SK-N-SH (cell line): ENCODE results near the gene CD320. TPM values are rescaled to one million over a fixed set of nuclear protein-coding genes. Genes with fewer than 3 reads are reported as not detected.

ENCODE experiments used
- CTCF ChIA-PET: fragments of 300-600, 350-600 bp; formaldehyde crosslinking; extraction: SDS; loops from one replicate; lab custom pipeline; 2021; lab: Yijun Ruan, JAX
- POLR2A ChIA-PET: fragments of 350-600 bp; sonication (Branson Sonifier 250); formaldehyde crosslinking; extraction: SDS; loops from one replicate; lab custom pipeline; 2020; ENCODE audit warnings: antibody characterized with exemption, inconsistent platforms; lab: Yijun Ruan, JAX
- DNase-seq: peaks from one replicate; pipeline ENCODE4 v3.0.0; 2012
- H2AFZ ChIP-seq: fragments of 200-600 bp; sonication (generic); 2 replicates; pipeline ENCODE4 v1.8.1; 2016; ENCODE audit warnings: antibody characterized with exemption, mild to moderate bottlenecking, low read depth
- H3F3A ChIP-seq: fragments of 200-600 bp; sonication (generic); replicated peaks from 2 replicates; pipeline ENCODE3; 2016; ENCODE audit warnings: antibody characterized with exemption, mild to moderate bottlenecking; ENCODE audit not compliant: insufficient read depth
- H3K27ac ChIP-seq, 2 experiments: fragments of 200-500 bp in 1 of 2; fragments of 200-600 bp in 1 of 2; sonication (Bioruptor generic) in 1 of 2; sonication (generic), shearing (Covaris generic) in 1 of 2; 2 replicates each; pipeline versions ENCODE4 v1.5.1 to v1.6.1; 2014 to 2016; ENCODE audit warnings: low read depth in 2 of 2, inconsistent platforms in 1 of 2, low read length in 1 of 2, mild to moderate bottlenecking in 1 of 2, mixed read lengths in 1 of 2
- H3K27me3 ChIP-seq: fragments of 200-600 bp; sonication (generic), shearing (Covaris generic); 2 replicates; pipeline ENCODE4 v1.6.1; 2016; ENCODE audit warnings: mixed run types; ENCODE audit not compliant: insufficient read depth
- H3K36me3 ChIP-seq, 2 experiments: fragments of 200-500 bp in 1 of 2; fragments of 200-600 bp in 1 of 2; sonication (Bioruptor generic) in 1 of 2; sonication (generic) in 1 of 2; replicated peaks in 1 of 2; 2 replicates each; pipeline versions ENCODE3 to v1.5.1; 2014 to 2016; ENCODE audit warnings: low read length in 1 of 2, mild to moderate bottlenecking in 1 of 2; ENCODE audit not compliant: insufficient read depth in 2 of 2, control insufficient read depth in 1 of 2
- H3K4me1 ChIP-seq, 2 experiments: fragments of 200-500 bp in 1 of 2; fragments of 200-600 bp in 1 of 2; sonication (Bioruptor generic) in 1 of 2; sonication (generic), shearing (Covaris generic) in 1 of 2; 2 replicates each; pipeline versions ENCODE4 v1.5.1 to v1.6.1; 2014 to 2016; ENCODE audit warnings: low read depth in 1 of 2, low read length in 1 of 2, mixed run types in 1 of 2; ENCODE audit not compliant: insufficient read depth in 2 of 2, control insufficient read depth in 1 of 2
- H3K4me2 ChIP-seq: fragments of 200-600 bp; sonication (generic), shearing (Covaris generic); 2 replicates; pipeline ENCODE4 v1.6.1; 2017; ENCODE audit warnings: mixed run types
- H3K4me3 ChIP-seq, 2 experiments: fragments of 200-500 bp in 1 of 2; fragments of 200-600 bp in 1 of 2; sonication (Bioruptor generic) in 1 of 2; sonication (generic), shearing (Covaris generic) in 1 of 2; 2 replicates each; pipeline versions ENCODE4 v1.5.1 to v1.8.1; 2014 to 2016; ENCODE audit warnings: low read depth in 2 of 2, inconsistent platforms in 1 of 2, low read length in 1 of 2, mild to moderate bottlenecking in 1 of 2, mixed read lengths in 1 of 2, moderate library complexity in 1 of 2
- H3K79me2 ChIP-seq: fragments of 200-600 bp; sonication (generic); 2 replicates; pipeline ENCODE4 v1.8.1; 2017; ENCODE audit warnings: mild to moderate bottlenecking; ENCODE audit not compliant: insufficient read depth
- H3K9ac ChIP-seq: fragments of 200-600 bp; sonication (generic); 2 replicates; pipeline ENCODE4 v1.6.1; 2017; ENCODE audit warnings: mixed run types
- H3K9me2 ChIP-seq: fragments of 200-600 bp; sonication (generic); 2 replicates; pipeline ENCODE4 v1.6.1; 2017; ENCODE audit warnings: mixed run types
- H3K9me3 ChIP-seq: fragments of 200-600 bp; sonication (generic); 2 replicates; pipeline ENCODE4 v1.6.1; 2017; ENCODE audit warnings: mixed run types, mild to moderate bottlenecking, moderate library complexity
- H4K20me1 ChIP-seq: fragments of 200-600 bp; sonication (generic); 2 replicates; pipeline ENCODE4 v1.6.1; 2017; ENCODE audit warnings: mild to moderate bottlenecking, mixed run types; ENCODE audit not compliant: insufficient read depth
- FOSL2 ChIP-seq: IDR thresholded peaks from 2 replicates; pipeline ENCODE4 v1.4.0; 2012; ENCODE audit warnings: low read depth, mild to moderate bottlenecking, moderate library complexity, borderline replicate concordance
- FOXJ3 ChIP-seq: sonication (generic); formaldehyde crosslinking; IDR thresholded peaks from 2 replicates; pipeline ENCODE4 v1.5.1; 2020; ENCODE audit warnings: mild to moderate bottlenecking, missing genetic modification reagents
- GATA2 ChIP-seq: sonication (generic); formaldehyde crosslinking; IDR thresholded peaks from 2 replicates; pipeline ENCODE4 v1.5.0; 2020; ENCODE audit warnings: mild to moderate bottlenecking, missing genetic modification reagents
- MXI1 ChIP-seq: IDR thresholded peaks from 2 replicates; pipeline ENCODE4 v1.6.1; 2012; ENCODE audit warnings: mild to moderate bottlenecking, low read depth, low read length, improper control_type of control experiment
- NFIC ChIP-seq: IDR thresholded peaks from 2 replicates; pipeline ENCODE4 v1.4.0; 2012; ENCODE audit warnings: borderline replicate concordance
- NRF1 ChIP-seq: IDR thresholded peaks from 2 replicates; pipeline ENCODE4 v1.6.1; 2012; ENCODE audit warnings: low read depth, mild to moderate bottlenecking, low read length
- POLR2AphosphoS5 ChIP-seq: IDR thresholded peaks from 2 replicates; pipeline ENCODE4 v1.6.1; 2012; ENCODE audit warnings: low read depth, low read length
- RXRA ChIP-seq: IDR thresholded peaks from 2 replicates; pipeline ENCODE4 v1.4.0; 2012; ENCODE audit warnings: low read depth, mild to moderate bottlenecking, borderline replicate concordance
- TAF1 ChIP-seq: IDR thresholded peaks from 2 replicates; pipeline ENCODE4 v1.6.1; 2012; ENCODE audit warnings: low read depth, mild to moderate bottlenecking, low read length, moderate library complexity, borderline replicate concordance
- YY1 ChIP-seq: IDR thresholded peaks from 2 replicates; pipeline ENCODE4 v1.4.0; 2012; ENCODE audit warnings: low read depth, mild to moderate bottlenecking
- whole genome bisulfite sequencing: methylation state at CpG from one replicate; pipeline ENCODE4 v1.1.6; 2017; ENCODE audit warnings: low lambda C conversion rate; 5-methylcytosine and 5-hydroxymethylcytosine counted together
- polyA plus RNA-seq, 3 experiments: library from polyadenylated mRNA; depleted of rRNA; stranded (reverse); fragments of >200 nt; gene quantifications; 2 replicates each; pipeline ENCODE4 v1.2.3, GENCODE V29; 2012
- TF ChIP-seq, protein P1 (sequence below): IDR thresholded peaks from 2 replicates; pipeline ENCODE4 v1.6.1; 2012; ENCODE audit warnings: mild to moderate bottlenecking, low read depth, low read length, moderate library complexity
- TF ChIP-seq, protein P2 (sequence below): IDR thresholded peaks from 2 replicates; pipeline ENCODE4 v1.4.0; 2012; ENCODE audit warnings: low read depth, borderline replicate concordance

The CD320 gene
- polyA plus RNA-seq, 1 of the 3 experiments (the other 2 are of a cell fraction) = 129 TPM

DNA sequence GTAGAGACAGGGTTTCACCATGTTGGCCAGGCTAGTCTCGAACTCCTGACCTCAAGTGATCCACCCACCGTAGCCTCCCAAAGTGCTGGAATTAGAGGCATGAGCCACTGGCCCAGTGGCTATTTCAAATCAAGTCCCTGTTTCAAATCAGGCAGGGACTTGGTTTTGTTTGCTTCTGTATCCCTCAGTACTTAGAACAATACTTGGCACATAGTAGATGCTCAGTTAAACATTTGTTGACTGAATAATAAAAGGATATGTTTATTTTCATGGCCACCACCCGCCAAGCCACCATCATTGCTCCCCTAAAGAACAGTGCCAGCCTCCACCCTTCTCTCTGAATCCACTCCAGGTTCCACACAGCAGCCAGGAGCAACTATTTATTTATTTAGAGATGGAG, 17.3 kb upstream of the CD320 start:
- H2AFZ ChIP-seq = no peak overlapping the region
- no peaks in the 10 kb centered on the region for H3K9me2 ChIP-seq
- H3K4me2 ChIP-seq = no peak overlapping the region
- H3K27me3 ChIP-seq = no peaks in the 10 kb centered on the region
- no peak for DNase-seq
- peaks cover 7 to 15% of the 10 kb centered on the region in 2 experiments for H3K36me3 ChIP-seq
- H3K9ac ChIP-seq = no peak overlapping the region
- WGBS = 95% methylated on average over 3 of the region's 3 CpGs
- CTCF ChIA-PET = no interaction called here
- TF ChIP-seq MXI1 (no peak), POLR2AphosphoS5 (no peak), FOXJ3 (CRISPR knock-in tag) (no peak), GATA2 (CRISPR knock-in tag) (no peak), TAF1 (no peak), NRF1 (no peak), NFIC (no peak), FOSL2 (no peak), YY1 (no peak), RXRA (no peak)
- TF ChIP-seq, protein P1, sequence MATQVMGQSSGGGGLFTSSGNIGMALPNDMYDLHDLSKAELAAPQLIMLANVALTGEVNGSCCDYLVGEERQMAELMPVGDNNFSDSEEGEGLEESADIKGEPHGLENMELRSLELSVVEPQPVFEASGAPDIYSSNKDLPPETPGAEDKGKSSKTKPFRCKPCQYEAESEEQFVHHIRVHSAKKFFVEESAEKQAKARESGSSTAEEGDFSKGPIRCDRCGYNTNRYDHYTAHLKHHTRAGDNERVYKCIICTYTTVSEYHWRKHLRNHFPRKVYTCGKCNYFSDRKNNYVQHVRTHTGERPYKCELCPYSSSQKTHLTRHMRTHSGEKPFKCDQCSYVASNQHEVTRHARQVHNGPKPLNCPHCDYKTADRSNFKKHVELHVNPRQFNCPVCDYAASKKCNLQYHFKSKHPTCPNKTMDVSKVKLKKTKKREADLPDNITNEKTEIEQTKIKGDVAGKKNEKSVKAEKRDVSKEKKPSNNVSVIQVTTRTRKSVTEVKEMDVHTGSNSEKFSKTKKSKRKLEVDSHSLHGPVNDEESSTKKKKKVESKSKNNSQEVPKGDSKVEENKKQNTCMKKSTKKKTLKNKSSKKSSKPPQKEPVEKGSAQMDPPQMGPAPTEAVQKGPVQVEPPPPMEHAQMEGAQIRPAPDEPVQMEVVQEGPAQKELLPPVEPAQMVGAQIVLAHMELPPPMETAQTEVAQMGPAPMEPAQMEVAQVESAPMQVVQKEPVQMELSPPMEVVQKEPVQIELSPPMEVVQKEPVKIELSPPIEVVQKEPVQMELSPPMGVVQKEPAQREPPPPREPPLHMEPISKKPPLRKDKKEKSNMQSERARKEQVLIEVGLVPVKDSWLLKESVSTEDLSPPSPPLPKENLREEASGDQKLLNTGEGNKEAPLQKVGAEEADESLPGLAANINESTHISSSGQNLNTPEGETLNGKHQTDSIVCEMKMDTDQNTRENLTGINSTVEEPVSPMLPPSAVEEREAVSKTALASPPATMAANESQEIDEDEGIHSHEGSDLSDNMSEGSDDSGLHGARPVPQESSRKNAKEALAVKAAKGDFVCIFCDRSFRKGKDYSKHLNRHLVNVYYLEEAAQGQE = no peak
- POLR2A ChIA-PET = interaction anchor here (0.6 kb wide), 1 partner anchor 15 kb away, joined by 5 read pairs; no protein-coding TSS in a partner anchor
- no peak overlapping the region for H3K4me3 ChIP-seq
- H3F3A ChIP-seq = peaks cover 4% of the 10 kb centered on the region
- peaks cover 31% of the 10 kb centered on the region for H3K79me2 ChIP-seq
- peaks cover 18% of the 10 kb centered on the region for H4K20me1 ChIP-seq
- peaks cover 11% of the 10 kb centered on the region in 2 experiments; a peak in 2 of 4 replicates for H3K4me1 ChIP-seq
- H3K27ac ChIP-seq = no peak overlapping the region
- no peaks in the 10 kb centered on the region for H3K9me3 ChIP-seq

DNA sequence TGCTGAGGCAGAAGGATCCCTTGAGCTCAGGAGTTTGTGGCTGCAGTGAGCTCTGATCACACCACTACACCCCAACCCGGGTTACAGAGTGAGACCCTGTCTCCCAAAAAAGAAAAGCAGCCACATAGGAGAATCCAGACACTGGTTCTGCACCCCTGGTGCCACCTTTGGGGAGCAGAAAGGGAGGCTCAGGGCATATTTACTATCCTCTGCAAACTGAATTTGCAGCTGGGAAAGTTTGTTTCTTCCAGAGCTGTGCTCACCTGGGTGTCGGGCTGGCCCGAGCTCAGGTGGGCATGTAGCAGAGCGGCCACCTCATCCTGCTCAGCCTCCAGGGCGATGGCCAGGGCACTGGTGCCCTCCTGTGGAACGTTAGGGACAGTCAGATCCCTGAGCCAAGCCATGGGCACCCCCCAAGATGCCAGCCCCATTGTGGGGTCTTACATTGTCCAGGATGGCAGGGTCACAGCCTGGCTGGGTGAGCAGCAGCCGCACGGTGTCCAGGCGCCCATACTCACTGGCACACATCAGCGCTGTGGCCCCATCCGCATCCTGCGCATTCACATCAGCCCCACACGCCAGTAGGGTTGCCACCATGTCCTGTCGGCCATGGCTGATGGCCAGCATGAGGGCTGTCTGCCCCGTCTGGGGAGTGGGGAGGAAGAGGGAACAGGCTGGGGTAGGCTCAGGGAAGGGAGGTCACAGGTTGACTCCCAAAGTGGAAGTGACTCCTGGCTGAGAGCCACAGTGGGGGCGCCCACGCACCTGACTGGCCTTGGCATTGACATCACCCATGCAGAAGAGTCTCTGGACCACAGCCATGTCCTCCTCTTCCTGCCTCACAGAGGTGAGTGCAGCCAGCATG, 16.3 kb upstream of the CD320 start:
- H3F3A ChIP-seq = peaks cover 8% of the 10 kb centered on the region
- H3K36me3 ChIP-seq = peaks cover 7 to 15% of the 10 kb centered on the region in 2 experiments
- no peak overlapping the region for H2AFZ ChIP-seq
- H3K9me3 ChIP-seq = no peaks in the 10 kb centered on the region
- peaks cover 14 to 16% of the 10 kb centered on the region in 2 experiments; a peak in 2 of 4 replicates for H3K4me1 ChIP-seq
- H3K4me3 ChIP-seq = no peak overlapping the region
- H4K20me1 ChIP-seq = peaks cover 18% of the 10 kb centered on the region
- CTCF ChIA-PET = interaction anchor here (0.7 to 1.8 kb wide), 4 partner anchors 11 to 55 kb away, joined by 3 to 6 read pairs (median 4); no protein-coding TSS in a partner anchor
- H3K9me2 ChIP-seq = no peaks in the 10 kb centered on the region
- TF ChIP-seq POLR2AphosphoS5 (peak; percentile 53; the same call in 1 of the 2 replicates), NFIC (no peak)
- TF ChIP-seq, protein P2, sequence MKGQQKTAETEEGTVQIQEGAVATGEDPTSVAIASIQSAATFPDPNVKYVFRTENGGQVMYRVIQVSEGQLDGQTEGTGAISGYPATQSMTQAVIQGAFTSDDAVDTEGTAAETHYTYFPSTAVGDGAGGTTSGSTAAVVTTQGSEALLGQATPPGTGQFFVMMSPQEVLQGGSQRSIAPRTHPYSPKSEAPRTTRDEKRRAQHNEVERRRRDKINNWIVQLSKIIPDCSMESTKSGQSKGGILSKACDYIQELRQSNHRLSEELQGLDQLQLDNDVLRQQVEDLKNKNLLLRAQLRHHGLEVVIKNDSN = no peak
- POLR2A ChIA-PET = no interaction called here
- no peaks in the 10 kb centered on the region for H3K27me3 ChIP-seq
- no peak overlapping the region for H3K9ac ChIP-seq
- no peak for DNase-seq
- H3K4me2 ChIP-seq = no peak overlapping the region
- peaks cover 41% of the 10 kb centered on the region for H3K79me2 ChIP-seq
- no peak overlapping the region for H3K27ac ChIP-seq
- 91% methylated on average over 14 of the region's 17 CpGs for WGBS
